DND-41 (cell line): ENCODE results near the gene FUT9.

Source experiments
- ATAC-seq: fragments of 200-7000 bp; cut with Tn5 transposase; 3 replicates; pipeline ENCODE4 v1.9.1; 2021; ENCODE audit warnings: low read depth; ENCODE audit not compliant: insufficient read depth
- DNase-seq: peaks from one replicate; pipeline ENCODE4 v3.0.0-alpha.2; 2020
- H2AFZ ChIP-seq: 2 replicates; pipeline ENCODE4 v1.6.0; 2012; ENCODE audit warnings: low read depth, low read length
- H3K27ac ChIP-seq: 2 replicates; pipeline ENCODE4 v1.5.1; 2012; ENCODE audit warnings: low read length, inconsistent platforms
- H3K27me3 ChIP-seq: fragments of 200-600 bp; sonication (generic); 2 replicates; pipeline ENCODE4 v1.6.0; 2012; ENCODE audit warnings: low read length, mild to moderate bottlenecking, inconsistent platforms; ENCODE audit not compliant: insufficient read depth, poor library complexity
- H3K36me3 ChIP-seq: 2 replicates; pipeline ENCODE4 v1.5.1; 2012; ENCODE audit warnings: low read length, inconsistent platforms; ENCODE audit not compliant: insufficient read depth
- H3K4me1 ChIP-seq: 2 replicates; pipeline ENCODE4 v1.5.1; 2012; ENCODE audit warnings: mild to moderate bottlenecking, low read length; ENCODE audit not compliant: insufficient read depth
- H3K4me2 ChIP-seq: 2 replicates; pipeline ENCODE4 v1.6.0; 2012; ENCODE audit warnings: mild to moderate bottlenecking, moderate library complexity, low read length, inconsistent platforms; ENCODE audit not compliant: insufficient read depth
- H3K4me3 ChIP-seq, 2 experiments: fragments of 200-600 bp in 1 of 2; shearing (Covaris generic) in 1 of 2; 2 replicates each; pipeline ENCODE4 v1.5.1; 2012 to 2016; ENCODE audit warnings: inconsistent platforms in 2 of 2, low read length in 2 of 2, mild to moderate bottlenecking in 2 of 2, low read depth in 1 of 2, moderate library complexity in 1 of 2
- H3K79me2 ChIP-seq: 2 replicates; pipeline ENCODE4 v1.6.0; 2012; ENCODE audit warnings: low read length, inconsistent platforms; ENCODE audit not compliant: insufficient read depth
- H3K9ac ChIP-seq: 2 replicates; pipeline ENCODE4 v1.6.0; 2012; ENCODE audit warnings: low read depth, mild to moderate bottlenecking, inconsistent platforms, low read length, moderate library complexity
- H3K9me3 ChIP-seq: 2 replicates; pipeline ENCODE4 v1.5.1; 2012; ENCODE audit warnings: low read length, moderate library complexity, mild to moderate bottlenecking, inconsistent platforms; ENCODE audit not compliant: insufficient read depth, severe bottlenecking
- H4K20me1 ChIP-seq: 2 replicates; pipeline ENCODE4 v1.6.0; 2012; ENCODE audit warnings: low read length; ENCODE audit not compliant: insufficient read depth
- CTCF ChIP-seq: IDR thresholded peaks from 2 replicates; pipeline ENCODE4 v1.5.1; 2012; ENCODE audit warnings: borderline replicate concordance, low read length, moderate library complexity, mild to moderate bottlenecking; ENCODE audit not compliant: poor library complexity, severe bottlenecking; ENCODE audit errors: extremely low read depth
- EZH2 ChIP-seq: IDR thresholded peaks from 3 replicates; pipeline ENCODE4 v1.6.1; 2012; ENCODE audit warnings: borderline replicate concordance, low read depth, mild to moderate bottlenecking, moderate library complexity, low read length, inconsistent platforms; ENCODE audit not compliant: severe bottlenecking

Gene FUT9

DNA sequence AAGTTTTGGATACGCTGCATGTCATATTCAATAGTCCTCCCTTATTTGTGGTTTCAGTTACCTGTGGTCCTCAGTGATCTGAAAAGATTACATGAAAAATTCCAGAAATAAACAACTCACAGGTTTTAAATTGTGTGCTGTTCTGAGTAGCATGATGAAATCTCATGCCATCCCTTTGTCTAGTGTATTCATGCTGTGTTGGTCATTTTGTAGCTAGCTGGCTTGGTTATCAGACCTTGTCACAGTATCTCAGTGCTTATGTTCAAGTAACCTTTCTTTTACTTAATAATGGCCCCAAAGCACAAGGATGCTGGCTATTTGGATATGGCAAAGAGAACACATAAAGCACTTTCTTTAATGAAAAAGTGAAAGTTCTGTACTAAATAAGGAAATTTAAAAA, 78.3 kb downstream of the FUT9 start:
- Histone ChIP-seq H4K20me1 (no peaks in the 10 kb centered on the region), H3K4me1 (no peaks in the 10 kb centered on the region), H3K4me2 (no peak overlapping the region), H3K4me3 (no peak overlapping the region), H3K27me3 (no peaks in the 10 kb centered on the region), H2AFZ (no peak overlapping the region), H3K27ac (no peak overlapping the region), H3K79me2 (no peaks in the 10 kb centered on the region), H3K9ac (no peak overlapping the region), H3K36me3 (no peaks in the 10 kb centered on the region), H3K9me3 (no peaks in the 10 kb centered on the region)
- TF ChIP-seq CTCF (no peak), EZH2 (no peak)
- ATAC-seq (no peak), DNase-seq (no peak)

GRCh38 chr6:96099069-96099468, 83.3 kb downstream of the FUT9 start:
- Histone ChIP-seq H3K9me3 (no peaks in the 10 kb centered on the region), H2AFZ (no peak overlapping the region), H3K36me3 (no peaks in the 10 kb centered on the region), H3K4me2 (no peak overlapping the region), H3K9ac (no peak overlapping the region), H4K20me1 (no peaks in the 10 kb centered on the region), H3K79me2 (no peaks in the 10 kb centered on the region), H3K4me3 (no peak overlapping the region), H3K27me3 (no peaks in the 10 kb centered on the region), H3K27ac (no peak overlapping the region), H3K4me1 (no peaks in the 10 kb centered on the region)
- no peak for DNase-seq
- TF ChIP-seq CTCF = no peak
- TF ChIP-seq EZH2 = no peak
- no peak for ATAC-seq

GRCh38 chr6:96101564-96101963, 85.8 kb downstream of the FUT9 start:
- no peaks in the 10 kb centered on the region for H3K79me2 ChIP-seq
- no peaks in the 10 kb centered on the region for H4K20me1 ChIP-seq
- no peaks in the 10 kb centered on the region for H3K27me3 ChIP-seq
- H3K36me3 ChIP-seq = no peaks in the 10 kb centered on the region
- H3K4me1 ChIP-seq = no peaks in the 10 kb centered on the region
- no peaks in the 10 kb centered on the region for H3K9me3 ChIP-seq
- no peak overlapping the region for H3K4me3 ChIP-seq
- H3K4me2 ChIP-seq = no peak overlapping the region
- H3K9ac ChIP-seq = no peak overlapping the region
- ATAC-seq (no peak), DNase-seq (no peak)
- H2AFZ ChIP-seq = no peak overlapping the region
- TF ChIP-seq EZH2 = no peak
- no peak overlapping the region for H3K27ac ChIP-seq

DNA sequence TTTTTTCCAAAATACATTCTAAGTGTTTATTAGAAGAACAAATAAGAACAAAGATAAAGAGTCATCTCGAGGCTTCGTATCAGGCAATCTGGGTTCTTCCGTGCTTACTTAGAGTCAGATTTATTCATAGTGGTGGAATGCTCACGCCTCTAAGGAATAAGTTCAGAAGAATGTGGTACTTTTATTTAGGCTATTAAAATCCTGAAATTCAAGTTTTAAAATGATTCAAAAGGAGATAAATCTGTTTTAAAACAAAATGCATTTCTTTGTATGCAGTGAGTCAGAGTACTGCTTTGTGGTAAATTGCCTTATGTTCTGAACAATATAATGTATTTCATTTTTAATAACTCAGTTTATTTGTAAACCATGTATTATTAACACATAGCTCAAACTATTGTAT, 89.1 kb downstream of the FUT9 start:
- Histone ChIP-seq H2AFZ (no peak overlapping the region), H3K9me3 (no peaks in the 10 kb centered on the region), H3K9ac (no peak overlapping the region), H4K20me1 (no peaks in the 10 kb centered on the region), H3K27ac (no peak overlapping the region), H3K4me1 (no peaks in the 10 kb centered on the region), H3K36me3 (no peaks in the 10 kb centered on the region), H3K4me3 (no peak overlapping the region), H3K27me3 (no peaks in the 10 kb centered on the region), H3K4me2 (no peak overlapping the region), H3K79me2 (no peaks in the 10 kb centered on the region)
- DNase-seq (no peak), ATAC-seq (no peak)
- TF ChIP-seq EZH2 (no peak), CTCF (no peak)
